OCI-LY3 (cell line): ENCODE data around the gene NUP35.

Experiments used
- EZH2phosphoT487 ChIP-seq: fragments of 200-600 bp; shearing (Covaris generic); IDR thresholded peaks from 2 replicates; pipeline ENCODE4 v1.6.1; 2018; ENCODE audit warnings: antibody characterized with exemption, mixed run types, low read depth
- TF ChIP-seq, protein P1 (sequence below): fragments of 200-600, 300-600 bp; sonication (generic); IDR thresholded peaks from 2 replicates; pipeline ENCODE4 v1.5.1; 2014; ENCODE audit warnings: antibody characterized with exemption, low read length, low read depth

DNA sequence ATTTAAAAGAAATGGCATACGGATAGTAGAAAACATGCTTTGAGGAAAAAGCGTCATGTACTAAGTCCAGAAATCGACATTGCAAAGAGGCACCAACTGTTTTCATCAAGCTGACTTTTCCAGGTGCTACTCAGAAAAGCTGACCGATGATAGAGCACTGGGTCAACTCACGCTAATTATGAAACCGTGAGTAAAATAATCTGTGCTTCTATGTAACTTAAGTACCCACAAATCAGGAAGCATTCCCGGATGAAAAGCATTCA lies 353 bp upstream of the NUP35 start:
- TF ChIP-seq, protein P1, sequence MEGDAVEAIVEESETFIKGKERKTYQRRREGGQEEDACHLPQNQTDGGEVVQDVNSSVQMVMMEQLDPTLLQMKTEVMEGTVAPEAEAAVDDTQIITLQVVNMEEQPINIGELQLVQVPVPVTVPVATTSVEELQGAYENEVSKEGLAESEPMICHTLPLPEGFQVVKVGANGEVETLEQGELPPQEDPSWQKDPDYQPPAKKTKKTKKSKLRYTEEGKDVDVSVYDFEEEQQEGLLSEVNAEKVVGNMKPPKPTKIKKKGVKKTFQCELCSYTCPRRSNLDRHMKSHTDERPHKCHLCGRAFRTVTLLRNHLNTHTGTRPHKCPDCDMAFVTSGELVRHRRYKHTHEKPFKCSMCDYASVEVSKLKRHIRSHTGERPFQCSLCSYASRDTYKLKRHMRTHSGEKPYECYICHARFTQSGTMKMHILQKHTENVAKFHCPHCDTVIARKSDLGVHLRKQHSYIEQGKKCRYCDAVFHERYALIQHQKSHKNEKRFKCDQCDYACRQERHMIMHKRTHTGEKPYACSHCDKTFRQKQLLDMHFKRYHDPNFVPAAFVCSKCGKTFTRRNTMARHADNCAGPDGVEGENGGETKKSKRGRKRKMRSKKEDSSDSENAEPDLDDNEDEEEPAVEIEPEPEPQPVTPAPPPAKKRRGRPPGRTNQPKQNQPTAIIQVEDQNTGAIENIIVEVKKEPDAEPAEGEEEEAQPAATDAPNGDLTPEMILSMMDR, result no peak
- no peak for TF ChIP-seq EZH2phosphoT487
